RPMI7951 (cell line): ENCODE measurements around the gene TEX52. TPM values are rescaled to one million over a fixed set of nuclear protein-coding genes. Genes with fewer than 3 reads are reported as not detected.
"Not testable (repeated sequence)": the region's sequence is repeated elsewhere in the genome, so short reads cannot be mapped to it uniquely, and the experiment has no call there.

Experiments
- DNase-seq: peaks from one replicate; pipeline ENCODE4 v3.0.0-alpha.2; 2012; ENCODE audit warnings: low read depth
- total RNA-seq: library from RNA; depleted of rRNA; stranded (reverse); fragments of >200 nt; shearing (Covaris generic); gene quantifications from 2 replicates; pipeline ENCODE4 v1.2.3, GENCODE V29; 2014; rRNA removed

The TEX52 gene
- not detected in 2 replicates for total RNA-seq

DNA sequence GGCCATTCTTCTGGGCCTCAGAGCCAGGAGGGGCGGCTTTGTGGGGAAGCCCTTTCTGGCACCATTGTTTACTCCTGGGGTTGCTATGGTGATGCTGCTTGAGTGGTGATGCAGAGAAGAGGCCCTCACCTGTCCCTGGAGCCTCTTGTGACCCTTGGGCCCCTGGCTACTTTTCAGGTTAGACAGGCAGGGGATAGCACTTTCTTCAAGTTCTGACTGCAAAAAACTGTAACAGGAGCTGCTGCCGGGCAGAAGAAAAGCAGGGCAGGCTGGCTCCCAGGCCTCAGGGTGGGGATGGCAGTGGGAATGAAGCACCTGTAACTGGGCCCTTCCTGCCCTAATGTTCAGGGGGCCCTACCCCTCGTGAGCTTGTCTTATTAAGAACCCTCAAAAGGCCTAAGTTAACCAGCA lies at the start of gene TEX52:
TSS of gene TEX52 (minus strand) at position 19 of the 411 bp plus-strand sequence. CDS start at position 6, 13 bp downstream.
- no peak for DNase-seq

DNA sequence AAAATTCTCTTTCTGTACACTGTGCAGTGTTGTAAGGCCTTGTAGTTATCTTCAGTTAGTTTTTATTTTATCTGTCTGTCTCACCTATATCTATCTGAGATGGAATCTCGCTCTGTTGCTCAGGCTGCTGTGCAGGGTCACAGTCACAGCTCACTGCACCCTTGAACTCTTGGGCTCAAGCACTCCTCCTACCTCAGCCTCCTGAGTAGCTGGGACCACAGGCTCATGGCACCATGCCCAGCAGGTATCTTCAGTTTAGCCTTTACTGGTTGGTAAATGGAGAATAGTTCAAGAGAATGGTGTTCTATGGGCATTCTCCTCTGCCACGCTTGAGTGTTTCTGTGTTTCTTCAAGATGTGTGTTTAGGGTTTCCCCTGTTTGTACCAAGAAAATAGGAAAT lies 47.4 kb upstream of the TEX52 start:
- DNase-seq, result no peak

DNA sequence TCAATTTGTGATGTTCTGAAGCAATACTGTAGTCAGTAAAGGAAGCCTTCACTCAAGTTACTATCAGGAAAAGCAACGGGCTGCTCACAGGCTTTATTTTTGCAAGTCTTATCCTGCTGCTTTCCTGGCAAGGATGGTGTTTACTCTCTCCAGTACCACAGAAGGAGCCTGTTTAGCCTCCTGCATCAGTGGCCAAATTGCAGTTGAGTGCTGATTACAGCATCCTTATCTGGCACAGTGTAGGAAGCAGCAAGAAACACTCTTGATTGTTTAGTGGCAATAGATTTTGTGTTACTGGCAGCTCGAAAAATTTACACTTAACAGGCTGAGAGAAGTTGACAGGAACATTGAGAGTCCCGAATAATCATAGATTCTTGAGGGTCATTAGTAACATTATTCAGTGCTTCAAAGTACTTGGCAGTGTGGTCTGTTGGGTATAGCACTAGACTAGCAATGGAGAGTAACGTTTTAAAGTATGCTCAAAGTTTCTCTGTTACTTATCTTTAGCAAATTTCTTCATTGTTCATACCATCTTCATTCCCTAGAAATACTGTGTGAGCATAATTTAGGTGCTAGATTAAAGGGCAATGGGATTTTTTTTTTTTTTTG lies 45.5 kb upstream of the TEX52 start:
- no peak for DNase-seq

DNA sequence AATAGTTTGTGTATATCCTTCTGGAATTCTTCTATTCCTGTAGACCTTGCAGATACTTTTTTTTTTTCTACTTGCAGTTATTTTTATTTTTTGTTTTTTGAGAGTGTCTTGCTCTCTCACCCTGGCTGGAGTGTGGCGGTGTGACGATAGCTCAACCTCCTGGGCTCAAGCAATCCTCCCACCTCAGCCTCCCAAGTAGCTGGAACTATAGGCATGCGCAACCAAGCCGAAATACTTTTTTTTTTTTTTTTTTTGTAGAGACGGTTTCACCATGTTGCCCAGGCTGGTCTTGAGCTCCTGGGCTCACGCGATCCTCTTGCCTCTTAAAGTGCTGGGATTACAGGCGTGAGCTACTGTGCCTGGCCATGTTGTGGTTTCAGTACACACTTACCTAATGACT lies 43.8 kb upstream of the TEX52 start:
- no peak for DNase-seq

DNA sequence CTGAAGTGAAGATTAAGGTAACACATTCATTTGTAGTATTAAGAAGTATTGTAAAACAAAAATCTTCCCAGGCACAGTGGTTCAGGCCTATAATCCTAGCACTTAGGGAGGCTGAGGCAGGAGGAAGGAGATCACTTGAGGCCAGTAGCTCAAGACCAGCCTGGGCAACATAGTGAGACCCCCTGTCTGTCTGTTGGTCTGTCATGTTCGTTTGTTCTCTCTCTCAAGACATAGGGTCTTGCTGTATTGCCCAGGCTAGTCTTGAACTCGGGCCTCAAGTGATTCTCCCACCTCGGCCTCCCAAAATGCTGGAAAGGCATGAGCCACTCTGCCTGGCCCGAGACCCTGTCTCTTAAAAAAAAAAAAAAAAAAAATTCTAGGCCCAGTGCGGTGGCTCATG lies 40.6 kb upstream of the TEX52 start:
- DNase-seq, result no peak

DNA sequence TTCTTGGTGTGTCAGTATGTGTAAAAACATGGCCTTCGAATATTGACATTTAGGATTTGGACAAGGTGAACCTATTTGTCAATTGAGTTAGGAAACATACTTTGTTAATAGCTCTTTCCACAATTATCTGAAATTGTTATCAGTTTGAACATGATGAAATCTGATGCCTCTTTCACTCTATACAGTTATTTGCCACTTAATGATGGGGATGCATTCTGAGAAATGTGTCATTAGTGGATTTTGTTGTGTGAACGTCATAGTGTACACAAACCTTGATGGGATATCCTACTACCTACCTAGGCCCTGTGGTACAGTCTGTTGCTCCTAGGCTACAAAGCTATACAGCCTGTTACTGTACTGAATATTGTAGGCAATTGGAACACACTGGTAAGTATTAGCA lies 38.7 kb upstream of the TEX52 start:
- no peak for DNase-seq

DNA sequence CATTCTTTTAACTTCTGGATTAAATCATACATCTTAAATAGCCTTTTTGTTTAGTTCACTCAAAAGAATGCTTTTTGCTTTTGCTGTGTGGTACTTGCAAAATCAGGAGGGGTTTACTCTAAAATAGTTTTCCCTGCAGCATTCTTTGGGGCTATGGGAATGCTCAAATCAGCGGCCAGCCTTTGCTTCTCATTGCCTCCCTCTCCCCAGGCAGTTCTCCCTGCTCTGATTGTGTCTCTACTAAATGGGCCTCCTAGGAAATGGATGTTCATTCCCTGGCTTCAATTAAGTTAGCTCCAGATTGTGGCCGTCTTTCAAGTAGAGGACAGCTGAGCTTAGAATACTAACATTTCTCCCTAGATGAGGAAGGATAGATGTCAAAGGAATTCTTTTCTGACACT lies 38.2 kb upstream of the TEX52 start:
- no peak for DNase-seq

DNA sequence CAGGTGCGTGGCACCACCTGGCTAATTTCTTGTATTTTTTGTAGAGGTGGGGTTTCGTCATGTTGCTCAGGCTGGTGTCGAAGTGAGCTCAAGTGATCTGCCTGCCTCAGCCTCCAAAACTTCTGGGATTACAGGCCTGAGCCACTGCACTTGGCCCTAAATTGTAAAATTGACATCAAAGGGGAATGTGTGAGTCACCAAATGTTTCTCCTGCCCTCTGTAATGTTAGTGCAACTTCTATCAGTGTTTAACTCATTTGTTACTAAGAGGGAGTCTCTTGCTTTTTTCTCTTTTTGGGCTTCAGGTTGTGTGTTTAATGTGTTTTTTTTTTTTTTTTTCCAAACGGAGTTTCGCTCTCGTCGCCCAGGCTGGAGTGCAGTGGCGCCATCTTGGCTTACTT lies 36.2 kb upstream of the TEX52 start:
- DNase-seq, result peak; percentile 84

DNA sequence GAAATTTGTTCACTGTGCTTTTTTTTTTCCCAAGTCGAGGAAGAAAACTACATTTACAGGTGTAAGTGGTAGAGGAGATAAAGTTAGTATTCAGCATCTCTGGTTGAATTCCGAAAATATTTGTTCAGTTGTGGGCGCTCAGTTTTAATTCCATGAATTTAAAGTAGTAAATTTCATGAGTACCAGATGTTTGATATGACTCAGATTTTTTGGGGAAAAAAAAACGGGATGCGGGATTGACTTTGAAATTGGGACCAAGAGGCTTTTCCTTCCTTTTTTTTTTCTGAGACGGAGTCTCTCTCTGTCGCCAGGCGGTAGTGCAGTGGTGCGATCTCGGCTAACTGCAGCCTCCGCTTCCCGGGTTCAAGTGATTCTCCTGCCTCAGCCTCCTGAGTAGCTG lies 35.4 kb upstream of the TEX52 start:
- peak; percentile 62 for DNase-seq

DNA sequence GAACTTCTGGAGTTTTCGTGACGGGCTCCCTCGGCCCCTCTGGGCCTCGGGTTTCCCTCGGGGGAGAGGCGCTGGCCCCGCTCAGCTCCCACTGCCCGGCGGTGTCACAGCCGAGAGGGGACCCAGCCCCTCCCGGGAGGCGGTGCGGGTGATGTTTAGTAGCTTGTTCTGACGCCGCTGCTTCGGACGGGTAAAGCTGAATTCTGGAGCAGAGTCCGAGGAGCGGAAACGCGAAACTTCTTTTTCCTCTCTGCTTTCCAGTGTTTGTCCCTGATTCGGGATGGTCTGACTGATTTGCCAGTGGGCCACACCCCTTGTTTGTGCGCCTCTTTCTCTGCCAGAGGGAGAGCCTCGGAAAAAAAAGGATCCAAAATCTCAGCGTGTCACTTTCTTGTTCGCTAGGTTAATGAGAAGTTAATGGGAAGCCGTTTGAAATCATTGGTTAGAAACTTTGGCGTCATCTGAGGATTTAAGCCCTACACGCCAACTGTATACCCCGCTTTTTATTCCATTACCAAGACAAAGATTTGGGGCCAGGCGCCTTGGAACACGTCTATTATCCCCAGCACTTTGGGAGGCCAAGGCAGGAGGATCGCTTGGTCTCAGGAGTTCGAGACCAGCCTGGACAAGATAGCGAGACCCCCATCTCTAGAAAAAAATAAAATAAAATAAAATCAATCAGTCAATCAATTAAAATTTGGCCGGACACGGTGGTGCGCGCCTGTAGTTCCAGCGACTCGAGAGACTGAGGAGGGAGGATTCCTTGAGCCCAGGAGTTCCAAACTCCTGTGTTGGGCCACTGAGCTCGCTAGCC lies 34.6 kb upstream of the TEX52 start:
- peak; percentile 81 for DNase-seq

DNA sequence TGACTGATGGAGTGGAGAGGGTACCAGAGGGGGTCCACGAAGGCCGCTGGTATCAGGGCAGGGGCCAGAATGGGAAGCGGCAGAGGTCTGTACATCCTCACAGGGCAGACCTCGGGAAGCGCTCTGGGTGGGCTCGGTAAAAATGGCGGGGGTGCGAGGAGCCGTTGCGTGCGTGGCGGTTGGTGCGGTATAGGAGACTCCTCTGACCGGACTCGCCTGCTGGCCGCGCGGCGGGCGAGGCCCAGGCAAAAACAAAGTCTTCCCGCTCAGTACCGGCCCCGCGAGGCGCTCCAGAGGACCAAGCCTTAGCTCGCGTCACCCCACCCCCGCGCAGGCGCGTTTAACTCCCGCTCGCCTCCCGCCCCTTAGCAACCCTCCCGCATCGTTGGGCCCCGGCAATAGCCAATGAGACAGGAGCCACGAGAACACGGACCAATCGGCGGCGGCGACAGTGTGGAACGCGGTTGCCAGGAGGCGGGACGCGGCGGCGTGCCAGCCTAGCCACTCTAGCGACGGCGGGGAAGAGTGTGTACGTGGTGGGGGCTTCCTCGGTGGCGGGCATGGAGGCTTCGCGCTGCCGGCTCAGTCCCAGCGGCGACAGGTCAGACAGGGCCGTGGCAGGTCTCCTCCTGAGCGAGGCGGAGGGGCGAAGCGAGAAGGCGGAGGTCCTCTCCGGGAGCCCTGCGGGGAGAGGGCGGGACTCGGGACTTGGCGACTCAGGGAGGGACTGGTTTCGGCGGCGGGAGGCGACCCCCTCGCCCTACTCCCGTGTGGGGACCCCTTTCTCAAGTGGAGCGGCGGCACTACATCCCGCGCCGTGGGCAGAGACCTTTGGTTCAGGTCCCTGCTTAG lies 33.8 kb upstream of the TEX52 start, which contains the start of gene TULP3:
TSS of gene TULP3 (plus strand) at position 504 of the 852 bp plus-strand sequence. CDS start at position 561, 57 bp downstream.
- DNase-seq, result peak; percentile 96

DNA sequence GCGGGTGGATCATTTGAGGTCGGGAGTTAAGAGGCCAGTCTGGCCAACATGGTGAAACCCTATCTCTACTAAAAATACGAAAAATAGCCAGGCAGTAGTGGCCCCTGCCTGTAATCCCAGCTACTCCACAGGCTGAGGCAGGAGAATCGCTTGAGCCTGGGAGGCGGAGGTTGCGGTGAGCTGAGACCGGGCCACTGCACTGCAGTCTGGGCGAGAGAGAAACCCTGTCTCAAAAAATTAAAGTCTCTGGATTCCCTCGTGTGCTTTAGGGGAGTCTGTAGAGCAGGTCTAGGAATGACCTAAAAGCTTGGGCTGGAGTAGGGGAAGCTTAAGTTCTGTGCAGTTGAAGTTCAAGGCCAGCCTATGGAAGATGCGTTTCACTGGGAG lies 33.2 kb upstream of the TEX52 start:
- no peak for DNase-seq

DNA sequence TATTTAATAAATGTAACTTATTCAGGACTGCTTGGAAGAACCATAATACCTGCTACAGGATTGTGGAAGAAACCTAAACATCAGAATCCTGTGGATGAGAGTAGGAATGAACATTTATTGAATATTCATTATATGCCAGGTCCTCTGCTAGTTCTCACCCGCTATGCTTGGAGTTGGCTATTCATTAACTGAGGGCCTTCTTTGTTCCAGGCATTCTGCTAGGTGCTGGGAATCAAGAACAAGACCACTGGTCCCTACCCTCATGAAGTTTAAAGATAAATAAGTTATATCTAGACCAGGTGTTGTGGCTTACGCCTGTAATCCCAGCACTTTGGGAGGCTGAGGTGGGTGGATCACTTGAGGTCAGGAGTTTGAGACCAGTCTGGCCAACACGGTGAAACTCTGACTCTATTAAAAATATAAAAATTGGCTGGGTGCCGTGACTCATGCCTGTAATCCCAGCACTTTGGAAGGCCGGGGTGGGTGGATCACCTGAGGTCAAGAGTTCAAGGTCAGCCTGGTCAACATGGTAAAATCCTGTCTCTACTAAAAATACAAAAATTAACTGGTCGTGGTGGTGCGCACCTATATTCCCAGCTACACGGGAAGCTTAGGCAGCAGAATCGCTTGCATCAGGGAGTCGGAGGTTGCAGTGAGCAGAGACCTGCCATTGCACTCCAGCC lies 30.1 kb upstream of the TEX52 start:
- no peak for DNase-seq

DNA sequence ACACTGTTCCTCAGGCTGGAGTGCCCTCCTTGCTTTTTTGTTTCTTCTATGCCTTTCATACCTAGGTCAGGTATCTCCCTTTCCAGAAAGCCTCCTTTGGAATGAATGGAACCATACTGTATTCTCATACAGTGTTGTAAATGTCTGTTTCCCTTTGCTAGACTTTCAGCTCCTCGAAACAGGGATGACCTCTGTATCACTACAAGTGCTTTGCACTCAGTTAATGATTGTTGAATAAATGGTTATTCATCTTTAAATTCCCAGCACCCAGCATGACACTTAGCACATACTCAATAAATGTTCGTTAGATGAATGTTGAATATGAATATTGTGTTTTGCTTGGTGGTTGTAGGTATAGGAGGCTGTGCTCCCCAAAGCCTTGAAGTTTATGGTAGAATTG lies 28.0 kb upstream of the TEX52 start:
- no peak for DNase-seq

DNA sequence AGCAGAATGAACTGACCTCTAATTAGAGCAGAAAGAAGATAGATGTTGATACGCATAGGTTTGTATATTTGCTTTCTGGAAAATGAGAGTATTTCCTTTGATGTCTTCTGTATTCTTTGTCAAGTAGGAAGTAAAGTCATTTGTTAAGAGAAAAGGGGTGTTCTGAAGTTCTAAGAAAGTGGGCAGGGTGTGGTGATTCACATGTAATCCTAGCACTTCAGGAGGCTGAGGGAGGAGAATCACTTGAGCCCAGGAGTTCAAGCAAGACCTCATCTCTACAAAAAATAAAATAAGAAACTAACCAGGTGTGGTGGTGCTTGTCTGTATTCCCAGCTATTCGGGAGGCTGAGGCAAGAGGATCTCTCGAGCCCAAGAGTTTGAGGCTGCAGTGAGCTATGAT lies 23.0 kb upstream of the TEX52 start:
- DNase-seq, result no peak

DNA sequence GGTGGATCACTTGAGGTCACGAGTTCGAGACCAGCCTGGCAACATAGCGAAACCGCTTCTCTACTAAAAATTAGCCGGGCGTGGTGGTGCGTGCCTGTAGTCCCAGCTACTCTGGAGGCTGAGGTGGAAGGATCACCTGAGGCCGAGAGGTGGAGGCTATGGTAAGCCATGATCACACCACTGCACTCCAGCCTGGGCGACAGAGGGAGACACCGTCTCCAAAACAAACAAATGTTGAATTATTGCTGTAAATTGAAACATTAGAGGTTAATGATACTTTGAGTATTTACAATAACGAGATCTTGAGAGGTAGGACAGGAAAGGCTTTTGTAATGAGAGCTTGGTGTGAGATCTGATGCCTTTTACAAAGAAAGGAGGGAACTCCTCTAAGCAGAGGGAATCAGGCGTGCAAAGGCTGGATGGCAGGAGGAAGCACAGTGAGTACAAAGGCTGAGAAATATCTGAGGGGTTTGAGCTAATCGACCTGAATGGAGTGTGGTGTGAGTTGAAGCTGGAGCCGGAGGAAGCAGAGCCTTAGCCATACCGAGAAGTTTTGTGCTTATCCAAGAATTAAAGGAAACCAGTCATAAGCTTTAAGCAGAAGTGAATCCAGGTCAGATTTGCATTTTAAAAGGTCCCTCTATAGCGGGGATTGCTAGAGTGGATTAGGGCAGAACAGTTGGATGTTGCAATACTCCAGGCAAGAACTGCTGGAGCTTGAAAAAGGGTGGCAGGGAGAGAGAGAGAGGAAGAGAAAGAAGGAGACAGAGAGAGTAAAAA lies 21.3 kb upstream of the TEX52 start:
- DNase-seq, result no peak

DNA sequence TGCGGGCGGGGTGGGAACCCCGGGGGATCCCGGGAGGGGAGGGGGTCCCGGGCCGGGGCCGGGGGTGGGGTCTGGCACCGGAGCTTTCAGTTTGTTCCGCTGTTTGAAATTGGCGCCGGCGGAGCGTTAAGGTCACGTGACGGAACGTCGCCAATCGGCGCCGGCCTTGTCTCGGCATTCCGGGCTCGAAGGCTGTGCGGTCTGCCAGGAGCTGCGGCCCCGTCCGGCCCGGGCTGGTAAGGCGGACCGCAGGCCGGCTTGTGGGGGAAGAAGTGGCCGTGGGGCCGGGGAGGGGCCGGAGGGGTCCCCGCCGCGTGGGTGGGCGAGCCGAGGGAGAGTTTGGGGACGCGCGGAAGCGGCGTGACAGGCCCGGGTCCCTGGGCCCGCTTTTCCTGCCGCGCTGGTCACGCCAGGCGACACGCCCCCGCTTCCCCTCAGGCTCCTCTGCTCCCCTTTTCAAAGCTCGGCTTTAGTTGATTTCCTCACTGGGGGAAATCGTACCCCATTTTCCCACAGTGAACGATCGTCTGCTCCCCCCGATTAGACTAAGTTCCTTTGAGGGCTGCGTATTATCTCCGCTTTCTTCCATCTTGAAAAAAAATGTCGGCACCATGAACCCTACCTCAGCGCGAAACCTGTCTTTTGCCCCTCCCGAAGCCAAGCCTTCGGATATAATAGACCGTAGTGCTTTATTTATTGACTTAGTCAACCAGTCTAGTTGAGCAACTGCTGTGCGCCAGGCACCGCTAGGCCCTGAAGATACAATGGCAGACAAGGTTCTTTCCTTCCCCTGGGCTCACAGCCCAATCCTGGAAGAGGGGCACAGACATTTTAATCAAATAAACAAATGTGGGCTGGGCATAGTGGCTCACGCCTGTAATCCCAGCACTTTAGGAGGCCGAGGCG lies 20.5 kb upstream of the TEX52 start, which contains the start of the genes FOXM1 and RHNO1:
TSS of gene FOXM1 (minus strand) at position 128 of the 906 bp plus-strand sequence. CDS start 2,696 bp downstream, outside the sequence.
TSS of gene RHNO1 (plus strand) at position 177 of the 906 bp plus-strand sequence. CDS start 8,144 bp downstream, outside the sequence.
- peak; percentile 82 for DNase-seq

DNA sequence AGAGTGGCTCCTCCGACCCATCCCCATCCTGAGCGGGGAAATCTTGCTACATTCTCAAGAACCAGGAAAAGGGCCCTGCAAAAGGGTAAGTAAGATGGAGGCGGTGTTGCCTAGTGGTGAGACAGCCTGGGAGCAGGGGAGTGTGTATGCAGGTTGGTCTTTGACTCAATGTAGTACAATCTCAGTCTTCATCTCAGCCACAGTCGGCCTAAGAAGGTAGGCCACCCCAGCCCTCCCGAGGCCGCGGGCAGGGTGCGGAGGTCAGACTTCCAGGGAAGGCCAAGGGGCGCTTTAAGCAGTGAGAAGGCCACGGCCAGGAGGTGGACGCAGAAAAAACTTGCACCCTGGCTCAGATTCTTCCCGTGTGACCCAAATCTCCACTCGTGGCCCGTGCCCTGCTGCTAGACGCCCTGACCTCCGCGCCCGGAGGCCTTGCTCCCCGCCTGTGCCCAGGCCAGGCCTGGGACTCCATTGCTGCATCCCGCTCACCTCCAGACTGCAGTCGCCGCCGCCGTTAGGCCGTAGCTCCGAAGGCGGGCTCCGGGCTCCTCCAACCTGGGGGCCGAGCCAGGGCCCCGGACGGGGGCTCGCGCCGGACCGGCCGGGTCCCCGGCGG lies 19.7 kb upstream of the TEX52 start:
- DNase-seq, result no peak

DNA sequence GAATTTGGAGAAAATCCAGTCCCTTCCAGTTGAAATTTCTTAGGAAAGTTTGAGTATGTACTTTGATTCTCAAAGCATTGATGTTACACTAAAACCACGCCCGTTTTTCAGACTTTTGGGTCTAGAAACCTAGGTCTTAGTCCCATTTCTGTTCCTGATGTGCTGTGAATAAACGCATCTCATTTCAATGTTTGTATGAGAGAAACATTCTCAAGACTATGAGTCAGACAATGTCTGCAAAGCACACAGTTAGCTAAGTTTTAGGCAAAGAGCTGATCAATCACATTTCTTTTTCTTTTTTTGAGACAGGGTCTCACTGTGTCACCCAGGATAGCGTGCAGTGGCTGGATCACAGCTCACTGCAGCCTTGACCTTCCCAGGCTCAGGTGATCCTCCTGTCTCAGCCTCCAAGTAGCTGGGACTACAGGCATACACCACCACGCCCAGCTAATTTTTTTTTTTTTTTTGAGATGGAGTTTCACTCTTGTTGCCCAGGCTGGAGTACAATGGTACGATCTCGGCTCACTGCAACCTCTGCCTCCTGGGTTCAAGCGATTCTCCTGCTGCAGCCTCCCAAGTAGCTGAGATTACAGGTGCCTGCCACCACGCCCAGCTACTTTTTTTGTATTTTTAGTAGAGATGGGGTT lies 12.3 kb upstream of the TEX52 start:
- DNase-seq, result not testable (repeated sequence)
